Left forelimb (tissue), 1 donor: ENCODE measurements around the gene CRHR2.

Experiments
- DNase-seq: peaks from one replicate; pipeline ENCODE4 v3.0.0-alpha.2; 2018; ENCODE audit warnings: low spot score

CRHR2 gene

DNA sequence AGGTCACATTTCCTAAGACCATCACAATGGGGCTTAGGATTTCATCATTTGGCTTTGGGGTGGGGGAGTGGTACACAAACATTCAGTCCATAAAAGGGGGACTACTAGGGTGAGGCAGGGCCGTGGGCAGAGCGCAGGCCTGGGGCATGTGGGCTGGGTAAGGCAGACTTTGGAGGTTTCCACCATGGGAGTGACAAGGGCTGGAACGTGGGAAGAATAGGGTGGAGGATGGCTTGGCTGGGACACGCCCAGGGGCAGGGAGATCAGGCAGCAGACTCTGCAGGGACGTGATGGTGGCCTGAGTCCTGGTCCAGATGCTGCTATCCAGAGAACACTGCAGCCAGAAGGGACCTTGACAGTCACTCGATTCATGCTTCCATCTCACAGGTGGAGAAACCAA, 24.7 kb upstream of the CRHR2 start:
- no peak for DNase-seq

DNA sequence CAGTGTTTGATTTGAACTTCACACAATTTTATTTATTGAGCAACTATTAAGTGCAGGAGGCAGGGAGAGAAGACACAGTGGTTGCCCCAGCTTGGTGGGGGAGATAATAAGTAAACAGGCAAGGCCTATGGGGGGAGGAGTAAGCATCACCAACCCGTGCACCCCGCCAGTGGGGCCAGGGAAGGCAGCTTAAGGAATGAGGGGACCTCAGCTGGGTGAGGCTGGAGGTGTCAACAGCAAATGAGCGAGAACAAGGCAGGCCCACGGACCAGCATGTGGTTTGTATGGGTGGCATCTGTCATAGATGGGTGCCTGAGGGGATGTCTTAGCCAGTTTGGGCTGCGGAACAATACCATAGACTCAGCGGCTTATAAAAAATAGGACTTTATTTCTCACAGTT, 24.1 kb upstream of the CRHR2 start:
- DNase-seq = no peak

DNA sequence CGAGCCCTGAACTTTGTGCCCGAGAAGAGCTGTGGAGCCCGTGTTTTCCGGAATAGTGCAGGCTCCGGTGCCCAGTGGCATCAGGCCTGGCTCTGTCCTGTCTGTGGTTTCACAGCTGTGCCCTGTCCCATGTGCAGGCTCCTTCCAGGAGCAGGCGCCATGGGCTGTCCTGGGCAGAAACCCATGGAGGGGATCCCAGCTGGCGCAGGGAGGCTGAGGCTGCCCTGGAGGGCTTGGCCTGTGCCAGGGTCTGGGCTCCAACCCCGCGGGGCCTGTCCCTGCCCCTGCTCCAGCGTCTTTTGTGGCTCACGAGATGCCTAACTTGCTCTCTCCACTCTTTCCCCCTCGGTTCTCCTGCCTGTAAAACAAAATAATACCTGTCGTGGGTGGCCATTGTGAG, 23.3 kb upstream of the CRHR2 start:
- DNase-seq = no peak

DNA sequence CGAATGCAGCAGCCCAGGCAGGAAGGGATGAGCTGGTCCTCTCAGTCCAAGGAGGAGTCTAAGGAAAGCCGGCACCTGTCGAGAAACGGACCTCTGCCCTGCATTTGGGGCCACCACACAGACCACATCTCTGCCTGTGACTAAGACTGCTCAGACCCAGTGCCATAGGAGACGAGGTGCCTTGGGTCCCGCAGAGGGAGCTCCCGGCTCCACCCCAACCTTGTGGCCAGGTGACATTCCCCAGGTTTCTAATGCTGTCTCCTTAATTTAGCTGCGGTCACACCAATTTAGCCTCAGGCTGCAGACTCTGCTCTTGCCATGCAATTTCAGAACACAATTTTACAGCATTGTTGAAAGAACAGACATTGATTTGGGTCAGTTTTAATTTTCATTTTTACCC, 22.8 kb upstream of the CRHR2 start:
- DNase-seq = no peak

DNA sequence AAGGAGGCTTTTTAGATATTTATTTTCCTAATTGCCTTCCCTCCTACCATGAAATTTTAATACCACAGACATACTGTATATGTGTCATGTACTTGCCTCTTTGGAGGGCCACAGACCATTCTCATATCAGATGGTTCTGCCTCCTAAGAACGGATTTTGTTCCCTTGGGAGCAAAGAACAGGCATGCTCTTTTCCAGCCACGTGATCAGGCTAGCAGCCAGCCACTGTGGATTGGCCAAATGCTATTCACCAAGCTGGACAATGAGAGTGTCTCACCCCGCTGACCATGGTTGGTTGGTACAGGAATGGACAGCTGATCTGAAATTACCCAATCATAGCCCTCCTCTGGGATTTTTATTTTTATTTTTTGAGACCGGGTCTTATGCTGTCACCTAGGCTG, 21.5 kb upstream of the CRHR2 start:
- no peak for DNase-seq

DNA sequence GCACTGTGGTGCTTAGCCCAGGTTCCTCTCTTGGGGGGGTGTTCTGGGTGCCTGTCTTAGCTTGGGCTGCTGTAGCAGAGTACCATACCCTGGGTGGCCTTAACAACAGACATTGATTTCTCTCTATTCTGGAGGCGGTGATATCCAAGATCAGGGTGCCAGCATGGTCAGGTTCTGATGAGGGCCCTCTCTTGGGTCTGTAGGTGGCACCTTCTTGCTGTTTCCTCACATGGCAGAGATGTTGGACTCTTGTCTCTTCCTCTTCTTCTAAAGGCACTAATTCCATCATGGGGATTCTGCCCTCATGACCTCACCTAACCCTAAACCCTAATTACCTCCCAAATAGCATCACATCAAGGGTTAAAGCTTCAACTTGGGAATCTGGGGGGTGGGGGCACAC, 19.9 kb upstream of the CRHR2 start:
- no peak for DNase-seq

DNA sequence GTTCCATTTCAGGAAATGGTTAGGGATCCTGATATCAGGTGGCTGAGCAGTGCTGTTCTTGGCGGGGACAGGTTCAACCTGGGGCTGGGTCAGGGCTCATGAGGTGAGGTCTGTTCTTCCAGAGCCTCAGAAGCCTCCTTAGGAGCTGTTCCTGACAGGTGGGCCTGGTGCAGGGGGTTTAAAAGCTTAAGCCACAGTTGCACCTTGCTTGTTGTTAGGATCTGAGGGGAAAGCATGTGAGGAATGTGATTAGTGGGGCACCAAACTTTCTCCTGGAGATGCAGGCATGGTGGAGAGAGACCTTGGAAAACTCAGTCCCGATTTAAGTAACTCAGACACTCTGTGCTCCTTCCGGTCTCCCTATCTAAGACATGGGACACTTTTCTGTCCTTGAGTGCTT, 18.7 kb upstream of the CRHR2 start:
- DNase-seq = no peak

DNA sequence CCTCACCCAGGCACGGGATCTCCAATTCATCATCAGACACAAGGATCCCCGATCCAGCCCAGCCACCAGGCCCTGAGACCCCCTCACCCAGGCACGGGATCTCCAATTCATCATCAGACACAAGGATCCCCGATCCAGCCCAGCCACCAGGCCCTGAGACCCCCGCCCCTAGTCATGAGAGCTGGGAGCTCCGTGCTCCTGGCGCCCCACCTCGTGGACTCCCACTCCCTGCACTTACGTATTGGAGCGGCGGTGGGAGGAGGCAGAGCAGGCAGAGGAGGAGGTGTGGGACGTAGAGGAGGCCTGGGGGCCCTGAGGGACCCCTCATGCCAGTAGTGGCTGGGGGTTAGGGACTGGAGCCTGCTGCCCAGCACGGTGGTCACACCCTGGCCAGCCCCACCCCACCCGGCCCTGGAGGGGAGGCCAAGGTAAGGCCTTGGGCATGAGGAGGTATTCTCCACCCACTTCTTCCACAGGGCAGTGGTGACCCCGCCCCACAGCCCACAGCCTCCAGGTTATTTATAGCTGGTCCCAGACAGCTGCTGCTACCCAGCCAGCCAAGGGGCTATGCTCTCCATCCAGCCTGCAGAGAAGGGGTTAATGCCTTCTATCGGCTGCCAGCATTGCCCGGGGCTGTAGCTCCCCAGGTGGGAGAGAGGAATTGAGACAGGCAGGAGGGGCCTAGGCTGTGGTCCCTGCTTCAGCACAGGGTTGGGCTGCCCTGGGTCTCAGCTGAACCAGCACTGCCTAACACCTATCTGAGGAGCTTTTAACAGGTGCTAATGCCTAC, 17.6 kb upstream of the CRHR2 start:
- no peak for DNase-seq

DNA sequence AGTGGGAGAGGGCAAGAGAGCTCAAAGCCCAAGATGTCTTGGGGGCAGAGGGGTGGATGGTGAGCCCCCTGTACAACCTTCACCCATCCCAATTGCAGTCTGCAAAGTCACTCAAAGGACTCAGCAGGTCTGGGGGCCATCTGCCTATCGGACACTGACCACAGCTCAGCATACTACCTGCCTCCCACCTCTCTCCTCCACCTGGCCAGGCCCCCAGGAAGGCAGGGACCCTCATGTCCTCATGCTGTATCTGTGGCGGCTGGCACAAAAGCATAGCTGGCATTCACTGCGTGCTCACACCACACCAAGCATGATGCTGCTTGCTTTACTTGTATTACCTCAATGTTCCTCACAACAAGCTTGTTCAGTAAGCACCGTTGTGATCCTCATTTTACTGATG, 16.2 kb upstream of the CRHR2 start:
- DNase-seq = no peak

DNA sequence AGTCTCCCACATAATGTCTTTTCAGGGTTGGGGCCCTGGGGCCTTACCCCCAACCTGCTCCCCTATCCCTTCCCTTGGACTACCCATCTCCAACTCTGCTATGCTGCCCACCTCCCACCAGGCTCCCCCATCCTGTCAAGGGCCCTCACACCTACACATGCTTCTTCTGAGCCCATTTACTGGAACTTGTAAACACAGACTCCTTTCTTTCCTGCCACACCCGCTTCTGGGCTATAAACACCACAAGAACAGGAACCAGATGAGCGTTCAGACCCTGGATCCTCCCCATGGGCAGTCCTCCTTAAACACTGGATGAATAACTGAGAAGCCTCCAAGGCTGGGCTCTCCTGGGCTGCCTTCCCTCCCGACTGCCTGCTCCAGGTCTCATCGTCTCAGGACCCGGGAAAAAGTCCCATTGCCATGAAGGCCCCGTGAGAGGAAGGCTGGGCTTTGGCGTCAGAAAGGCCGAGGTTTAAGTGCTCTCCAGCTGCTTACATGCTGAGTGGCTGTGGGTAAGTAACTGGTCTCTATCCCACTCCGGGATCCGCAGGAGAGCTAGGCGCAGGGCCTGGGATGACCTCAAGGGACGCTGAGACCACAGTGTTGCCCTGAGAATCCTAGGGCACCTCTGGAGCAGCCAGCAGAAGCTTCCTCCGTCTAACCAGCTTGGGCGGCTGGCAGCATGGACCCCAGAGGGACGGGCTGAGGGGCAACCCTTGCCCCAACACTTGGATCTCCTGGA, 15.6 kb upstream of the CRHR2 start:
- DNase-seq = no peak

DNA sequence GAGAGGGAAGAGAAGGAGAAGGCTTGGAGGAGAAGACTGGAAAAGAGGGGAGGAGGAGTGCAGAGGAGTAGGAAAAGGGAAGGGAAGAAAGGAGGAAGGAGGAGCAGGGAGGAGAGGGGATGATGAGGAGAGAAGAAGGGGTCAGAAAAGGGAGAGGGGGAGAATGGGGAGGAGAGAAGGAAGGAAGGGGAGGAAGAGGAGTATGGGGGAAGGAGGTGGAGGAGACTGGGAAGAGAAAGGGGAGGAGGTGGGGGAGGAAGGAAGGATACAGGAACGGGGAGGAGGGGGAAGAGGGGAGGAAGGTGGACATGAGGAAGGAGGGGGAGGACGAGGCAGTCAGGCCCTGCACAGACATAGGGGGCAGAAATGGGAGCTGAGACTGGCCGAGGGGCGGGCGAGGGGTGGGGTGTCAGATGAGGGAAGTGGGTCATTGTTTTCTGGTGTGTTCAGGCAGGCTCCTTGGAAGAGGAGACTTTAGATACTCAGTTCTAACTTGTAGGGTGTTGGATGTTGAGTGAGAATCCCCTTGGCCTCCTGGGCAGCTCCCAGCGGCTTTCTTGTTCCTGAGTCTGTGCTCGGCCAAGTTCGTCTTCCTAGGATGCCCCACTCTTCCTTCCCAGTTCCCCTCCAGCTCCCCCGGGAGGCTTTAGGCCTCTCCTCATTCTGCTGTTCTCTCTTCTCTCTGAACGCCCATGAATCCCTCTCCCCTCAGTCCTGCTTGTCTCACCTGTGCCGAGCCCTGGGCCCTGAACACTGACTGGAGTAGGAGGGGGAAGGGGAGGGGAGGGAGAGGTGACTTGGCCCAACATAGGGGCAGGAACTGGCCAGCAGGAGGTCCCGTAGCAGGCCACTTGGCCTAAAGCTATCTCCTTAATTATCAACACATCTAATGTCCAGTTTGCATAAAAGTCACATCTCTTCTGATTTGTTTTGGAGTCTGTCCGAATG, 12.8 kb upstream of the CRHR2 start:
- no peak for DNase-seq

DNA sequence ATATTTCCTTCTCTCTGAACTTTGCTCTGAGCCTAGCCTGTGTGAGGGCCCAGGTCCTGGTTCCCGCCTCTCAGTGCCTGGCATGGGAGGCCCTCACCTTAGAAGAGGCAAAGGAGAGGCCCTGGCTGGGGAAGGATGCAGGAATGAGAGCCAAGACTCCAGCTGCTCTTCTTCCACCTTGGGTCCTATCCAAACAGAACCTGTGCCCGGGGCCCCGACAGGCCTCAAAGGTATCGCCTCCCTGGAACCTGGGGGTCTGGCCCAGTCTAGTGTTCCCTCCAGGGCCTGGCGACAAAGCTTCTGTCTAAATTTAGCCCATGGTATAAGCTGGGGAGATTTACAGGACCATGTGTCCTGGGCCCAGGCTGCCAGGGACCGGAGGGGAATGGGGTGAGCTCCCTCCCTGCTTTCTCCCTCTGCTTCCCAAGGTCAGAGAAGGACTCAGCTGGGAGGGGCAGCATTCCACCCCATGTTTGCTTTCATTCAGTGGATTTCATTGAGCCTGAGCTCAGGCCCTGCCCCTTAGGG, 12.0 kb upstream of the CRHR2 start:
- no peak for DNase-seq

DNA sequence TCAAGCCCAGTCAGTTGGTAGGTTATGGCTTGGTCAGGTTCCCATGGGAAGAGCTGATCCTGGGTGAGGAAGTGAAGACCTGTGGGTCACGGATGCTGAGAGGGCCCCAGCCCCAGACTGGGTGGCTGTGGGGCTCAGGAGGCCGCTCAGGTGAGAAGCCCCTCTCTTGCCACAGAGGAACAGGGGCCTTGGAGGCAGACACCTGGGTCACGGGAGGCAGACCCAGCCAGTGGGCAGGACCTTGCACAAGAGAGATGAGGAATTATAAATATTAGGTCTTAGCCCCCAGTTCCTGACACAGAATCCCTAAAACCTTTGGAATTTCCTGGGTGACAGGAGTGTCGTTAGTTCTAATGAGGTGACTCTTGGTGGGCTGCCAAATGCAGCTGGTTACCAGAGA, 10.6 kb upstream of the CRHR2 start:
- no peak for DNase-seq

DNA sequence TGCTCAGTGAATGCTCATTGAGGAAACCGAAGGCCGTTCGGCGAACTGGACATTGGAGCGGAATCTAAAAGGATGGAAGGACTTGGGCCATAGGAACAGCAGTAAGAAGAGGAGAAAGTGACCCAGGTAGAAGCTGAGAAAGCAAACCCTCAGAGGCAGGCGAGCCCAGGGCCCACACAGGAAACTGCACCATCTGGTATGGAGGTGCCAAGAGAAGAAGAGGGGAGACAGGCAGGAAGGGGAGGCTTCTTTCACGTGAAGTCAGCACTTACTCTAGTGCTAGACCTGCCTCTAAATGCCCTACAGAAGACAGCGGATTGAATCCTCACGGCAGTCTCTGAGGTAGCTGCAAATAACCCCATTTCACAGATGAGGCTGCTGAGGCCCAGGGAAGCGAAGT, 10.2 kb upstream of the CRHR2 start:
- DNase-seq = no peak

DNA sequence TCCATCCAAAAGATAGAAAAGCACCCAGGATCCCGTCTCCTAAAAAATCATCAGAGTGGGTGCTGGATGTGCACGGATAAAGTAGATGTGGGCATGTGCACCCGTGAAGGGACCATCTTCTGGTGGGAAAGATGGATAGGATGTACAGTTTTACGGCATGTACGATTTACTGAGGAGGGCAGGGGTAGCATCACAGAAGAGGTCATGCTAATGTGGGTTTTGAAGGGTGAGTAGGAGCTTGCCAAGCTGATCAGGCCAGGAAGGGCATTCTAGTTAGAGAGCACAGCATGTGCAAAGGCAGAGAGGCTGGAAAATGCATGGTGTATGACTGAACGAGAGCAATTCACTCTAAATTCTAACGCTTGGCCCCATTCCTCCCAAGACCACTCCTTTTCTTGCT, 7.8 kb upstream of the CRHR2 start:
- no peak for DNase-seq

DNA sequence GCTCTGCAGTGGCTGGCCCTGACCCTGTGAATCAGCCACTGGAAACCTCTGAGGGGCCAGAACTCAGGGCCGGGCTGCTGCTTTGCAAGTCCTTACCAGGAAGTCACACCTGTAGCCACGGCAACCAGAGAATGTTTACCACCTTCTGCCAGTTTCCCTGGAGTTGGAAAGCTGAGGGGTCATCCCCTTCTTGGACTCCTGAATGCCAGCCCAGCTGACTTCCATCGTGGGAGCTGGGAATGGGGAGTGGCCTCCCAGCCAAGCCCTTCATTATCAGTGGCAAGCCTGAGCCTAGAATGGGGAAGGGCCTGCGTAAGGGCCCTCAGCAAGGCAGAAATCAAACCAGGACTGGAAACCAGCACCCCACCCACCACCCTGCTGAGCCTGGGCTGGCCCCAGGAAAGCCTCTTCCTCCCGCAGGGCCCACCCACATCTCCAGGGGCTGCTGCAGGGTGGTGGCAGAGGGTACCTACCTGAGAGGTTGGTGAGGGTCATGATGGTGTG, 6.5 kb upstream of the CRHR2 start:
- DNase-seq = no peak

DNA sequence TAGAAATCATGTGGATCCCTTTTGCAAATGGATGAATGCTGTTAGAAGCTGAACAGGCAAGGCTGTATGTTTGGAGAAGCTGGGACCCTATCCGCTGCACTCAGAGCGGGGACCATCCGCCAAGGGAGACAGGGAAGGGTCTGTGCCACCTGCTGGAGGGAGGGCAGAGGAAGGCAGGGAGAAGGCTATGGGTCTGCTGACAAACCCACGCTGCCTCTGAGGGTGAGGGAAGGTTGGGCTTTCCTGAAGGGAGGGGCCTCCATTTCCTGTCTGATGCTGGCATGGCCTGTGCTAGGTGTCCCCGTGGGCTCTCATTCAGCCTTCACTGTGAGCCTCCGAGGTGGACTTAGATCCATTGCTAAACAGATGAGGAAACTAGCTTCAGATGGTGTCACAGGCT, 5.3 kb upstream of the CRHR2 start:
- no peak for DNase-seq

DNA sequence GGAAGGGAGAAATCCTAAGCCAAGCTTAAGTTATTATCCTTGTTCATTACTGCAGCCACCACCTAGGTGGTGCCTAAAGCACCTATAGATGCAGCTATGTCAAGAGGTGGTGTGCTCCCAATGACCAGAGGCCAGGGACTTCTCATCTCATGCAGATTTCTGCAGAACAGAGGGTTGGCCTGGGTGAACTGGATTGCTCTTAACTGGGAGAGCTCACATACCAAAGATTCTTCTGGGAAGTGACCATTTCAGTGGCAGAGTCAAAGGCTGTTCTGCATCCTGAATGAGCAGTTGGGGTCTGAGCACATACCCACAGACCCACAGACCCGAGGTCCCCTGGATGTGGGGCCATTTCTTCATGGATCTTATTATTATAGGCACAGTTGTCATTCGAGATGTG, 2.1 kb upstream of the CRHR2 start:
- DNase-seq = no peak

DNA sequence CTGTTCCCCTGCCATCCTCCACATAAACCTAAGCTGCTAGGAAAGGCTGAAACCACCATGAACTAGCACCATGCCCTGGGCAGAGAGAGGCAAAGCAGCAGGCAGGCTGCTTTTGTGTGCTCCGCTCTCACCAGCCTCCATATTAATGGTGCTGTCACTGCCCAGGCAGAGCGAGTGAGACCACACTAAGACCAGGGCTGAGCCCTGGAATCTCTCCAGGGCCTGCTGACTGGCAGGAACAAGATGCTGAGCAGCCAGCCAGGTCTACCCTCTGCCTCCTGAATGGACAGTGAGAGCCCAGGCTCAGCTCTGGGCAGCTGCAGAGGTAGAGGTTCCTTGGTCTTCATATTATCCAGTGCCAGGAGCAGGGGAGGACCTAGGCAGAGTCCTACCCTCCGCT, 1.6 kb upstream of the CRHR2 start:
- no peak for DNase-seq

DNA sequence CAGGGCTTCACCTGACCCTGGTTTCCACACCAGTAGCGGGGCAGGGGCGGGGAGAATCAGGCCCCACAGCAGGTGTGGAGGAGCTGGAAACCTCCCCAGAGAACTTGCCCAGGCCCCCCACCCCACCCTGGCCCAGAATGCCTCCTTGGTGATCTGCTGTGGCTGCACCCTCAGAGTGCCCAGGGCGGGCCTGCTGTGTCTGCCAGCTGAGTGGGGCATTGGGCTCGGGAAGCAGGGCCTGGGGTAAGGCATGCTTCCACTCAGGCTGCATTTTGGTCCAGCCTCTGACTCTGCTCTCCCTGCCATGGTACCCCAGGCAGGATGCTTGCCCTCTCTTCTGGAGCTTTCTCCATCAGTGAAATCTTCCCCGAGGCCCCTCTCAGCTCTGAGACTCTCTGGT, 1.1 kb upstream of the CRHR2 start:
- no peak for DNase-seq

DNA sequence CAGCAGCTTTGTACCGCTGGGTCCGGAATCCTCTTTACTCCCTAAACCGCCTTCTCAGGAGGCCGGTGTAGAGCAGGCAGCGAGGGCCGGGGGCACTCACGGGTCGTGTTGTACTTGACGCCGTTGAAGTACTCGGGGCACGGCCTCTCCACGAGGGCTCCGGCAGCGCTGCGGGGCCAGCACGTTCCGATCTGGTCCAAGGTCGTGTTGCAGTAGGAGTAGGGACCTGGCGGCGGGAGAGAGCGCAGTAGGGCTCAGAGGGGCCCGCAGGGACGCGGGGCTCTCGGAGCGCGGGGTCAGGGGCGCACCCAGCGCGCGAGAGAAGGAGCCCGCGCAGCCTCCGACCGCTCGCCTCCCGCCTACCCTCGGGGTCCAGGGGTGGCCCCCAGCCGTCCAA, 443 bp downstream of the CRHR2 start:
- no peak for DNase-seq

DNA sequence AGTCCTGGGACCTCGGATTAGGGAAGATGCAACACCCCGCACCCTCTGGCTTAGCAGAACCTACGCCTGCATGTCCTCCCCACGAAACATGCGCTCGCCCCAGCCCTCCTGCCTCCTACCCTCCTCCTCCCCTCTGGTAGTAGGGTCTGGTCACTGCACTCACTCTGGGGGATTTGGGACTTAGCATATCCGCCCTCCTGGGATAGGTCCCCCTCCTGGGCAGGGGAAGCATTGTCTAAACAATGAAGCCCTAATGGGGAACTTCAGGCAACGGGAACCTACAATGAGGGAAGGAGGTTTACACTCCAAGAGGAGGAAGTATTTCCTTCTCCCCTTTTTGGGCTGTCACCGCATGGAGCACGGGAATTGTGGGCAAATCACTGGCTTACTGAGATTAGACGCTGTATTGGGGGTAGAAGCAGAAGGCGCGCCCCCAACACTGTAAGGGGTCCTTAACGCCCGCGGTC, 892 bp downstream of the CRHR2 start:
- no peak for DNase-seq
